Vagina (tissue), 2 donors: ENCODE data around the gene UBAP2L. TPM values are rescaled to one million over a fixed set of nuclear protein-coding genes. Genes with fewer than 3 reads are reported as not detected.

ENCODE experiments used
- DNase-seq, 2 donors: peaks; one replicate each; pipeline ENCODE4 v3.0.0-alpha.2; 2017; ENCODE audit errors: extremely low spot score in 2 of 2
- H3K27ac ChIP-seq: fragments of 200-600 bp; sonication (generic); one replicate; pipeline ENCODE4 v1.5.1; 2019
- H3K27me3 ChIP-seq: fragments of 200-600 bp; sonication (generic); one replicate; pipeline ENCODE4 v1.5.1; 2019
- H3K36me3 ChIP-seq, 2 donors: fragments of 200-600 bp; sonication (generic); one replicate each; pipeline ENCODE4 v1.5.1; 2017 to 2019
- H3K4me1 ChIP-seq: fragments of 200-600 bp; sonication (generic); one replicate; pipeline ENCODE4 v1.5.1; 2019
- H3K4me3 ChIP-seq, 2 donors: fragments of 200-600 bp; sonication (generic); 1 replicate in 1 of 2; 2 replicates in 1 of 2; pipeline ENCODE4 v1.5.1; 2016 to 2019
- H3K9me3 ChIP-seq: fragments of 200-600 bp; sonication (generic); one replicate; pipeline ENCODE4 v1.5.1; 2019
- POLR2A ChIP-seq, 2 donors: fragments of 450-650 bp; IDR thresholded peaks; one replicate each; pipeline ENCODE4 v1.6.1; 2017; ENCODE audit warnings: antibody characterized with exemption in 2 of 2, mild to moderate bottlenecking in 2 of 2, moderate library complexity in 2 of 2
- POLR2AphosphoS5 ChIP-seq, 2 donors: sonication (generic); formaldehyde crosslinking; IDR thresholded peaks; one replicate each; pipeline ENCODE4 v1.9.0; 2017; ENCODE audit warnings: antibody characterized with exemption in 2 of 2, mild to moderate bottlenecking in 2 of 2, low read depth in 1 of 2; ENCODE audit not compliant: insufficient read depth in 1 of 2
- intact Hi-C: fragments of 100-400 bp; cut with DNase I; formaldehyde crosslinking; loops from one replicate; pipeline ENCODE4 v1.15.1; 2023
- total RNA-seq: library from RNA; depleted of rRNA; stranded (reverse); fragments of >200 nt; gene quantifications from one replicate; pipeline ENCODE4 v1.2.3, GENCODE V29; 2016
- TF ChIP-seq, protein P1 (sequence below), 3 experiments: fragments of 450-650 bp in 2 of 3; fragments of 200-600 bp in 1 of 3; sonication (generic) in 1 of 3; IDR thresholded peaks; one replicate each; pipeline ENCODE4 v1.5.1; 2017 to 2019; ENCODE audit warnings: antibody characterized with exemption in 3 of 3, mild to moderate bottlenecking in 2 of 3, moderate library complexity in 2 of 3

UBAP2L gene
- total RNA-seq, 1 donor from 2014 or later = 75.9 TPM

GRCh38 chr1:154182344-154183045 is 38.3 kb upstream of the UBAP2L start:
- H3K27me3 ChIP-seq = no peaks in the 10 kb centered on the region
- TF ChIP-seq POLR2A (IDR thresholded peaks at IDR 0.05) (no peak), POLR2AphosphoS5 (IDR thresholded peaks at IDR 0.05; ENCODE audit: insufficient read depth in 1 of 2, low read depth in 1 of 2) (no peak)
- TF ChIP-seq, protein P1, sequence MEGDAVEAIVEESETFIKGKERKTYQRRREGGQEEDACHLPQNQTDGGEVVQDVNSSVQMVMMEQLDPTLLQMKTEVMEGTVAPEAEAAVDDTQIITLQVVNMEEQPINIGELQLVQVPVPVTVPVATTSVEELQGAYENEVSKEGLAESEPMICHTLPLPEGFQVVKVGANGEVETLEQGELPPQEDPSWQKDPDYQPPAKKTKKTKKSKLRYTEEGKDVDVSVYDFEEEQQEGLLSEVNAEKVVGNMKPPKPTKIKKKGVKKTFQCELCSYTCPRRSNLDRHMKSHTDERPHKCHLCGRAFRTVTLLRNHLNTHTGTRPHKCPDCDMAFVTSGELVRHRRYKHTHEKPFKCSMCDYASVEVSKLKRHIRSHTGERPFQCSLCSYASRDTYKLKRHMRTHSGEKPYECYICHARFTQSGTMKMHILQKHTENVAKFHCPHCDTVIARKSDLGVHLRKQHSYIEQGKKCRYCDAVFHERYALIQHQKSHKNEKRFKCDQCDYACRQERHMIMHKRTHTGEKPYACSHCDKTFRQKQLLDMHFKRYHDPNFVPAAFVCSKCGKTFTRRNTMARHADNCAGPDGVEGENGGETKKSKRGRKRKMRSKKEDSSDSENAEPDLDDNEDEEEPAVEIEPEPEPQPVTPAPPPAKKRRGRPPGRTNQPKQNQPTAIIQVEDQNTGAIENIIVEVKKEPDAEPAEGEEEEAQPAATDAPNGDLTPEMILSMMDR (IDR thresholded peaks at IDR 0.05) = no peak

DNA sequence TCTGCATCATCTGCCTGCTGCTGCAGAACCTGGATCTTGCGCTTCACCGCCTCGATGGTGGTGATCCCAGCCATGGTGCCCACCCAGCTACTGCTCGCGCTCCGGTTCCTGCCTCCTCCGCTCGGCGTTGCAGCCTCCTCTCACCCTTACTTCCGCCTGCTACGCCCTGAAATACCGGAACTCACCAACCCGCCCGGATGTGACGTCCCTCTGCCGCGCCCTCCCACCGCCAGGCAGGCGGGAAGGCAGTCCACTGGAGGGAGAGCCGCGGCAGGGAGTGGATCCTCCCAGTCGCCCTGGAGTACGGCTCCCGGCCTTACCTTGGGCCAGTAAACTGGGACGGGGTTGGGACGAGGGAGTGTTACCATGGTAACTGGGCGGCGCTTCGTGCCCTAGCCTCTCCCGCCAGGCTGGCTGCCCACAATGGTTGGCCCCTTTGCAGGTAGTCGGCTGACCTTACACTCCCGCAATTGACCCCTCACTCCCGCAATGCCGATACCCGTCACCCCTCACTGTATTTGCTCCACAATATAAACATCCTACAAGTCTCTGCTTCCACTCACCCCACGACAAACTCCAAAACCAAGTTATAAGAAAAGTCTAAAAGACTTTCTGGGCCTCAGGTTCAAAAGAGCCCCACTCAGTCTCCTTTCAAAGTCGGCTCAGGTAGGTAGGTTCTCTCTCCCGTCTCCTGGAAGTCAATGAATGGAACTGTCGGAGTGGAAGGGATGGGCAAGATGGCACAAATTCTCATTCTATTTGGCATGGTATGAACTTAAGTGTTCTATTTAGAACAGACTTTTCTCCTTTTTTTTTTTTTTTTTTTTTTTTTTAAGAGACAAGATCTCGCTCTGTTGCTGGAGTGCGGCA is 37.5 kb upstream of the UBAP2L start:
- Histone ChIP-seq H3K9me3 (no peaks in the 10 kb centered on the region), H3K4me1 (peaks cover 38% of the 10 kb centered on the region), H3K27ac (peak overlapping the region; percentile 94), H3K27me3 (no peaks in the 10 kb centered on the region), H3K4me3 (peak overlapping the region; percentile 84 to 88), H3K36me3 (no peaks in the 10 kb centered on the region)
- TF ChIP-seq, protein P1 (IDR thresholded peaks at IDR 0.05) = no peak
- TF ChIP-seq POLR2A (IDR thresholded peaks at IDR 0.05) (peak; percentile 91 to 97), POLR2AphosphoS5 (IDR thresholded peaks at IDR 0.05; ENCODE audit: insufficient read depth in 1 of 2, low read depth in 1 of 2) (peak; percentile 97 to 100)
- intact Hi-C loops = loop anchor here (2.0 kb wide), 1 partner anchor 38 kb away; the partner anchor contains the start of gene UBAP2L
- DNase-seq = peak; percentile 95 to 97

More at GRCh38 chr1:154182344-154183045, 38.3 kb upstream of the UBAP2L start:
- Histone ChIP-seq H3K4me1 (peaks cover 46% of the 10 kb centered on the region), H3K9me3 (no peaks in the 10 kb centered on the region), H3K36me3 (no peaks in the 10 kb centered on the region), H3K27ac (peak overlapping the region; percentile 94), H3K4me3 (peak overlapping the region; percentile 84 to 88)
- no peak for DNase-seq
- intact Hi-C loops = loop anchor here (2.0 kb wide), 1 partner anchor 38 kb away; the partner anchor contains the start of gene UBAP2L

DNA sequence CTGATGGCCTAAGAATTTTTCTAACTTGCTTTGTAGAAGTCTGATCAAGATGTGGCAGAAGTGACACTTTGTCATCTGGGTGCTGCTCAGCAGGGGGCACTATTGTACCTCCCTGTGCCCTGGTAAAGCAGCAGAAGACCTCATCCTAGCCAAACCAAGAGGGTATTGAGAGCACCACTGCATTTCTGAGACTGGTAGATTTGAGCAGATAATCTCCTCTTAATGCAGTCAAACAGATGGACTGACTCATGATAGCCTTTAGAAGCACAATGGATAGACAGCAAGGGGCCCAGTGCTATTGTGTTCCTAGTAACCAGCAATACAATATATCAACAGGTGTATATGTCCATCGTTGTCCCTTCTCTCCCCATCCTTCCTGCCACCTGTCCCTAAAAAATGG is 34.6 kb upstream of the UBAP2L start:
- Histone ChIP-seq H3K9me3 (no peaks in the 10 kb centered on the region), H3K27ac (no peak overlapping the region), H3K27me3 (no peaks in the 10 kb centered on the region), H3K36me3 (no peaks in the 10 kb centered on the region), H3K4me1 (peaks cover 9% of the 10 kb centered on the region), H3K4me3 (no peak overlapping the region)
- intact Hi-C loops = no loop called here
- TF ChIP-seq, protein P1 (IDR thresholded peaks at IDR 0.05) = no peak
- TF ChIP-seq POLR2A (IDR thresholded peaks at IDR 0.05) = no peak
- no peak for TF ChIP-seq POLR2AphosphoS5 (IDR thresholded peaks at IDR 0.05; ENCODE audit: insufficient read depth in 1 of 2, low read depth in 1 of 2)
- no peak for DNase-seq

DNA sequence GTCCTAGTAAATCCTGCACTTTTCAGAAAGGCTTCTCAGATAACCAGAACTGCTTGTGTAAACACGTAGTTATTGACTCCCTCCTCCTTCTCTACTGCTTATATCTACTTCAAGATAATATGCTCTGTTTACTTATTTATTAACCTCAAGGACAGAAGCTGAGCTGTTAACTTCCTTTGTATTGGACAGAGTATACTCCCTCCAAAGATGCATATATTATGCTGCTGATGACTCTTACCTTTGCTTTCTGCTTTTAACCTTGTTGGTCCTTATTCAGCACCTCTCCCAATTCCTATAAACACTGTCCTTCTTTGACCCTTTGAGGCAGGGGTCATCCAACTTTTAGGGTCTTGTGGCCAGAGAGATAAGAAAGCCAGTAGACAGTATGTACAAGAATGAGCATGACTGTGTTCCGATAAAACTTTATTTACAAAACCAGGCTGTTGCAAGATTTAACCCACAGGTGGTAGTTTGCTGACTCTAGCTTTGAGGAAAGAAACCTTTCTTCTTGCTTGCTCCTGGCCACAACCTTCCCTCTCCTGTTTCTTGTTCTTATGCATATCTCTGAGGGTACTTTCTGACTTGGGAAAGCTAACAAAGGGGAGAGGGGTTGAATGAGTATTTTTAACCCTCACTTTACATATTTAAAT is 33.8 kb upstream of the UBAP2L start:
- intact Hi-C loops = no loop called here
- no peaks in the 10 kb centered on the region for H3K36me3 ChIP-seq
- no peak overlapping the region for H3K27ac ChIP-seq
- no peaks in the 10 kb centered on the region for H3K27me3 ChIP-seq
- no peak for TF ChIP-seq POLR2A (IDR thresholded peaks at IDR 0.05)
- TF ChIP-seq, protein P1 (IDR thresholded peaks at IDR 0.05) = no peak
- no peak for TF ChIP-seq POLR2AphosphoS5 (IDR thresholded peaks at IDR 0.05; ENCODE audit: insufficient read depth in 1 of 2, low read depth in 1 of 2)
- no peak overlapping the region for H3K4me3 ChIP-seq
- DNase-seq = no peak
- H3K4me1 ChIP-seq = peaks cover 4% of the 10 kb centered on the region
- H3K9me3 ChIP-seq = no peaks in the 10 kb centered on the region
